ENCODE data around the gene EPM2AIP1.
A peak's percentile ranks its signal among the peaks of the same experiment; 100 is the strongest.

EPM2AIP1 gene

DNA sequence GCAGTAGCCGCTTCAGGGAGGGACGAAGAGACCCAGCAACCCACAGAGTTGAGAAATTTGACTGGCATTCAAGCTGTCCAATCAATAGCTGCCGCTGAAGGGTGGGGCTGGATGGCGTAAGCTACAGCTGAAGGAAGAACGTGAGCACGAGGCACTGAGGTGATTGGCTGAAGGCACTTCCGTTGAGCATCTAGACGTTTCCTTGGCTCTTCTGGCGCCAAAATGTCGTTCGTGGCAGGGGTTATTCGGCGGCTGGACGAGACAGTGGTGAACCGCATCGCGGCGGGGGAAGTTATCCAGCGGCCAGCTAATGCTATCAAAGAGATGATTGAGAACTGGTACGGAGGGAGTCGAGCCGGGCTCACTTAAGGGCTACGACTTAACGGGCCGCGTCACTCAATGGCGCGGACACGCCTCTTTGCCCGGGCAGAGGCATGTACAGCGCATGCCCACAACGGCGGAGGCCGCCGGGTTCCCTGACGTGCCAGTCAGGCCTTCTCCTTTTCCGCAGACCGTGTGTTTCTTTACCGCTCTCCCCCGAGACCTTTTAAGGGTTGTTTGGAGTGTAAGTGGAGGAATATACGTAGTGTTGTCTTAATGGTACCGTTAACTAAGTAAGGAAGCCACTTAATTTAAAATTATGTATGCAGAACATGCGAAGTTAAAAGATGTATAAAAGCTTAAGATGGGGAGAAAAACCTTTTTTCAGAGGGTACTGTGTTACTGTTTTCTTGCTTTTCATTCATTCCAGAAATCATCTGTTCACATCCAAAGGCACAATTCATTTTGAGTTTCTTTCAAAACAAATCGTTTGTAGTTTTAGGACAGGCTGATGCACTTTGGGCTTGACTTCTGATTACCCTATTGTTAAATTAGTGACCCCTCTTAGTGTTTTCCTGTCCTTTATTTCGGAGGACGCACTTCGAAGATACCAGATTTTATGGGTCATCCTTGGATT lies 674 bp upstream of the EPM2AIP1 start, which contains the start of gene MLH1:
Gene MLH1 (plus strand): TSS at position 193 of the 958 bp plus-strand sequence. CDS start 30 bp downstream, at position 223.
- DNase-seq (ENCODE audit: low read depth) = peak; percentile 100
- TF ChIP-seq, protein P1, sequence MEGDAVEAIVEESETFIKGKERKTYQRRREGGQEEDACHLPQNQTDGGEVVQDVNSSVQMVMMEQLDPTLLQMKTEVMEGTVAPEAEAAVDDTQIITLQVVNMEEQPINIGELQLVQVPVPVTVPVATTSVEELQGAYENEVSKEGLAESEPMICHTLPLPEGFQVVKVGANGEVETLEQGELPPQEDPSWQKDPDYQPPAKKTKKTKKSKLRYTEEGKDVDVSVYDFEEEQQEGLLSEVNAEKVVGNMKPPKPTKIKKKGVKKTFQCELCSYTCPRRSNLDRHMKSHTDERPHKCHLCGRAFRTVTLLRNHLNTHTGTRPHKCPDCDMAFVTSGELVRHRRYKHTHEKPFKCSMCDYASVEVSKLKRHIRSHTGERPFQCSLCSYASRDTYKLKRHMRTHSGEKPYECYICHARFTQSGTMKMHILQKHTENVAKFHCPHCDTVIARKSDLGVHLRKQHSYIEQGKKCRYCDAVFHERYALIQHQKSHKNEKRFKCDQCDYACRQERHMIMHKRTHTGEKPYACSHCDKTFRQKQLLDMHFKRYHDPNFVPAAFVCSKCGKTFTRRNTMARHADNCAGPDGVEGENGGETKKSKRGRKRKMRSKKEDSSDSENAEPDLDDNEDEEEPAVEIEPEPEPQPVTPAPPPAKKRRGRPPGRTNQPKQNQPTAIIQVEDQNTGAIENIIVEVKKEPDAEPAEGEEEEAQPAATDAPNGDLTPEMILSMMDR (conservative IDR thresholded peaks at IDR 0.05; ENCODE audit: low read length) = no peak
- H3K4me3 ChIP-seq (ENCODE audit: low read length) = peak within 1 kb of the TSS; percentile 89

DNA sequence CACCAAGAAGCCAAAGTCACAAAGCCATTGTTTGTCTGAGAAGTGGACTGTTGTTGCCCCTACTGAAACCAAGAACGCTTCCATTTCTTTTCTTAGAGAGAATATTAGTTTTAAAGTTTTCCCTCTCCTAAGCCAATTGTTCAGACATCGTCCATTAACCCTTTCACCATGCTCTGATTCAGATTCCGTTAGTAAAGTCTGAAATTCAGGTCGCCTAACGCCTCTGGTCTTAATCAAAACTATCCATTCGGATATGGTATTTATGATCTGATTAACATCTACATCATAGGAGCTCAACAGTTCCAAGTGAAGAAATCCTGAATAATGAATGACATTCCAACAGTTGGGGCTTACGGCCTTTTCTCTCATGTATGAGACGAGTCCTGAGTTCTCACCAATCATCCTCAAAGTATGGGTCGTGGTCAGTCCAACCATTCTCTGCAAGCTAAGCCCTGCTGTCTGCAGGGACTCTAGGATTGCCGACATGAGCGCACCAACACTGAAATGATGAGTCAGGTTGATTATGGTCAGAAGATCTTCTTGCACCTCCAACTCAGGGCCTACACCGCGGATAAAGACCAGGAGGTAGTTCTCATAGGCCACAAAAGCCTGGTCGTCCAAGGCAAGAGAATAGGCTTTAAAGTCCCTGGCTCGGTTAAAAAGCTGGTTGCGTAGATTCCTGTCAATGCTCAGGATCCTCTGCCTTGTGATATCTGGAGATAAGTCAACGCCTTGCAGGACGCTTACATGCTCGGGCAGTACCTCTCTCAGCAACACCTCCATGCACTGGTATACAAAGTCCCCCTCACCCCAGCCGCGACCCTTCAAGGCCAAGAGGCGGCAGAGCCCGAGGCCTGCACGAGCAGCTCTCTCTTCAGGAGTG lies 767 bp downstream of the EPM2AIP1 start:
- peak; percentile 67 for DNase-seq (ENCODE audit: low read depth)
- TF ChIP-seq, protein P1 (conservative IDR thresholded peaks at IDR 0.05; ENCODE audit: low read length) = no peak
- peak overlapping the region; percentile 89 for H3K4me3 ChIP-seq (ENCODE audit: low read length)

DNA sequence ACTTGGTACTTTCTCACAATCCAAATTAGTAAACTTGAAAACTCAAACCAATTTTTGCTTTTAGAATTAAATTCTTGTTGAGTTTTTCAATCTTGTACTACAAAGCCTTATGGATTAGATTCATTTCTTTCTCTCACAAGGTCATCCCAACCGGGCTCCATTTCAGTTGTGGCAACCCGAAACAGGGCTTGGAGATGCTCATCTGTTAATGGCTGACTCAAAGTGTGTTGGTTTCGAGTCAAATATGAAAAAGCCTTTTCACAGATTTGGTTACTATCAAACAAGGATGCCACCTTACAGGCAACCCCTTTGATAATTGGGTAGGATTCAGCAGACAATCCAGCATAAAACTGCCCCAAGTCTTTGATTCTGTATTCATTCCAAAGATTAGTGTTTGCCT lies 1.8 kb downstream of the EPM2AIP1 start:
- H3K4me3 ChIP-seq (ENCODE audit: low read length) = peak overlapping the region; percentile 89
- DNase-seq (ENCODE audit: low read depth) = no peak
- TF ChIP-seq, protein P1 (conservative IDR thresholded peaks at IDR 0.05; ENCODE audit: low read length) = no peak

DNA sequence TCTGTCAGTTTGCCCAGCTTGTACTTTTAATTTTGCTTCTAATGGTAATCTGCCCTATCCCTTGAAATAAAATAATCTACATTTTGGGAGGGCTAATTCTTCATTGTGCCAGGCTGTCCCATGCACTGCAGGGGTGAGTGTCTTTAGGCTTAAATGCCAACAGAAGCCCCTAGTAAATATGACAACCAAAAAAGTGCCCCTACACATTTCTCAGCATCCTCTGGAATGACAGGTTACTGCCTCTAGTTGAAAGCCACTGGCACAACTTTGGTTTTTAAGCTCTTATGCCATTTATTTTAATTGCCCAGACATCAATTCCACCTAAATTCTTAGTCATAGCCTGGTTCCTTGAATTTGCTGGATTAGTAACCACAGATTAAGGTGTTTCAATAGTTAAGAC lies 3.4 kb downstream of the EPM2AIP1 start:
- no peak overlapping the region for H3K4me3 ChIP-seq (ENCODE audit: low read length)
- TF ChIP-seq, protein P1 (conservative IDR thresholded peaks at IDR 0.05; ENCODE audit: low read length) = no peak
- no peak for DNase-seq (ENCODE audit: low read depth)

DNA sequence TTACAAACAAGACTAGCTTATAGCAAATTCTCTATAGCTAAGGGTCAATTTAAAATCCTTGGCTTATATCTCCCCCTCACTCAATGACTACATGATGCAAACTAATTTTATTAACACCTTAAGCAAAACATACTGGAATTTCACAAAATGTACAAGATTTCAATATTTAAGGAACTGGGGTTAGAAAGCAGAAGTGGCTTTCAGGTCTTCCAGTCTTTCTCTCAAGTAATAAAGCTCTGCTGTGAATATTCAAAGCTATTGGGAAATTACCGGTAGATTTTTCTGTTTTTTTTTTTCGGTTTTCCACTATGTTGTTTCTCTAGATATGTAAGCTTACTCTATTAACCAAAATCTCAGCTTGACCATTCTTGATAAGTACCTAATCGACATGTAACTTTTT lies 3.9 kb downstream of the EPM2AIP1 start:
- no peak overlapping the region for H3K4me3 ChIP-seq (ENCODE audit: low read length)
- TF ChIP-seq, protein P1 (conservative IDR thresholded peaks at IDR 0.05; ENCODE audit: low read length) = no peak
- DNase-seq (ENCODE audit: low read depth) = no peak

DNA sequence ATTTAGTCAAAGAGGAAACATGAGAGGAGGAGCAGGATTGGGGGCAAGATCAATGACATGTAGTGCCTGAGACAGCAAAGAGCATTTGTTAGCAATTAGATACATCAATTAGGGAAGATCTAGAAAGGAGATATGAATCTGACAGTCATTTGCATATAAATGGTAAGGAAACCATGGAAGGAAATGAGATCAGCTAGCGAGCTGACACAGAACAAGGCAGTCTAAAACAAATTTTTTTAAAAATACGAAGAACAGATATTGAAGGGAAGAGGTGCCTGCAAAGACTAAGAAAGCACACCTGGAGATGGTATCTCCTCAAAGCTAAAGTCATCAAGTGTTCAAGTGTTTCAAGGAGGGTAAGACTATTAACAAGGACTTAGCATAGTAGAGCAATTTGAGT lies 4.6 kb downstream of the EPM2AIP1 start:
- no peak overlapping the region for H3K4me3 ChIP-seq (ENCODE audit: low read length)
- TF ChIP-seq, protein P1 (conservative IDR thresholded peaks at IDR 0.05; ENCODE audit: low read length) = no peak
- DNase-seq (ENCODE audit: low read depth) = no peak

All from AG10803 (cell line).